GM20000 (cell line): ENCODE results near the gene MMP24OS.

ENCODE experiments used
- DNase-seq: peaks from one replicate; pipeline ENCODE4 v3.0.0; 2012; ENCODE audit warnings: low spot score
- TF ChIP-seq, protein P1 (sequence below): IDR thresholded peaks from 2 replicates; pipeline ENCODE4 v1.5.1; 2012; ENCODE audit warnings: mild to moderate bottlenecking, control low read depth; ENCODE audit errors: extremely low read depth, missing control alignments

MMP24OS gene

DNA sequence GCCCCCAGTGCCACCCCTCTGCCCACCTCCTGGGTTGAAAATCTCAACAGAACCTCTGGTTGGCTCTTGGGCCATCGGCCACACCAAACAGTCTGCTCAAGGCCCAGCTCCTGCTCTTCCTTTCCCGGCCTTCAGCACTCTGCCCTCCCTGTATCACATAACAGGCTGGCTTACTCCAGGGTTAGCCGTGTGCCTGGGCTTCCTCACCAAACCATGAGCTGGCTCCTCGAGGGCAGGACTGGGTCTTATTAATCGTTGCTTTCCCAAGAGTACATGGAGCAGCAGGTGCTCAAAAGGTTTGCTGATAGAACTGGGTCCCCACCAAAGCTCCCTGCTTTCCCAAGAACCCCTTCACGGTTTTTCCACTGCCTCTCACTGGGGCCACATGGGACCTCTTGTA, 27.0 kb upstream of the MMP24OS start:
- TF ChIP-seq, protein P1, sequence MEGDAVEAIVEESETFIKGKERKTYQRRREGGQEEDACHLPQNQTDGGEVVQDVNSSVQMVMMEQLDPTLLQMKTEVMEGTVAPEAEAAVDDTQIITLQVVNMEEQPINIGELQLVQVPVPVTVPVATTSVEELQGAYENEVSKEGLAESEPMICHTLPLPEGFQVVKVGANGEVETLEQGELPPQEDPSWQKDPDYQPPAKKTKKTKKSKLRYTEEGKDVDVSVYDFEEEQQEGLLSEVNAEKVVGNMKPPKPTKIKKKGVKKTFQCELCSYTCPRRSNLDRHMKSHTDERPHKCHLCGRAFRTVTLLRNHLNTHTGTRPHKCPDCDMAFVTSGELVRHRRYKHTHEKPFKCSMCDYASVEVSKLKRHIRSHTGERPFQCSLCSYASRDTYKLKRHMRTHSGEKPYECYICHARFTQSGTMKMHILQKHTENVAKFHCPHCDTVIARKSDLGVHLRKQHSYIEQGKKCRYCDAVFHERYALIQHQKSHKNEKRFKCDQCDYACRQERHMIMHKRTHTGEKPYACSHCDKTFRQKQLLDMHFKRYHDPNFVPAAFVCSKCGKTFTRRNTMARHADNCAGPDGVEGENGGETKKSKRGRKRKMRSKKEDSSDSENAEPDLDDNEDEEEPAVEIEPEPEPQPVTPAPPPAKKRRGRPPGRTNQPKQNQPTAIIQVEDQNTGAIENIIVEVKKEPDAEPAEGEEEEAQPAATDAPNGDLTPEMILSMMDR = no peak
- DNase-seq = no peak

DNA sequence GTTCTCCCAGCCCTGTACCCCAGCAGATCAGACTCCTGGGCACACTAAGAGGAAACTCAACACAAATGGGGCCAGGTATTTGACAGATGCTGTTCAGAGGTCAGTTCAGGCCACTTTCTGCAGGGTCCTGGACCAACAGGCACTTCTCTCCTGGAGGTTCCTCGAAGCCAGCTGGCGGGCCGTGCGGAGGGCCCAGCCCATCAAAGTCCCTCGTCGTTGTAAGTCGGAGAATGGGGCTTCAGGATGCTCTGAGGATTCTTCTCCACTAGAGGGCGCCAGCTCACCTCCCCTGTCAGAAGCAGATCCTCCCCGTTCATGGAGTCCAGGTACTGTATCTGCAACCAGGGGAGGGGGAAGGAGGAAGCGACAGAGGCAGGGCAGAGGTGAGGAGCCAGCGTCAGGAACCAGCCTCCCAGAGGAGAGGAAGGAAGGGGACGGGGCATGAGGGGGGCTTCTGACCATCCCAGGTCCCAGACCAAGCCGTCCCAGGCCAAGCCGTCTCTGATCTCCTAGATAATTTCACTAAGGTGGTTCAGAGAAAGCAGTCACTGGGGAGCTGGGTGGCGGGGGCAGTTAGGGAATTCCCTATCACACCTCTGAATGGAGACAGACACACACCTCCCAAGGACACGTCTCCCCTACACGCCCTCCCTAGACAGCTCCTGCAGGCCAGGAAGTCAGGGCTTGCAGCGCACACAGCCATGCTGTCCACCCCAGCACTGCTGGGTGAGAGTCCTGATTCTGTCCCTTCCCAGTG, 26.0 kb upstream of the MMP24OS start:
- TF ChIP-seq, protein P1 = peak; percentile 90
- DNase-seq = peak; percentile 87

DNA sequence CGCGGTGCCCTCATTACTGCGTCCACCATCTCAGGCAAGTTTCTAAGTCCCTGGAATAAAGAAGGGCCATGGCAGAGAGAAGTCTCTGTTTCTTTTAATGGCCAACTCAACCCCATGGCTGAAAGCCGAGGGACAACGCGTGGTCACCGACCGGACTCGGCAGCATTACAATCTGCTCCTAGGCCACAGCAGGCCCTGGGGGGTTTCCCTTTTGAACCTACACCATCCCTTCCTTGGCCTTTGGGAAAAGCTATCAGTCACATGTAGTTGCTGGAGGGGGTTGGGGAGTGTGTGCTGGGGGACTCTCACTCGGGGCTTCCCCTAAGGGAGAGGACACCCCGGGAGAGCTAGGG, 25.4 kb upstream of the MMP24OS start:
- TF ChIP-seq, protein P1 = no peak
- no peak for DNase-seq

DNA sequence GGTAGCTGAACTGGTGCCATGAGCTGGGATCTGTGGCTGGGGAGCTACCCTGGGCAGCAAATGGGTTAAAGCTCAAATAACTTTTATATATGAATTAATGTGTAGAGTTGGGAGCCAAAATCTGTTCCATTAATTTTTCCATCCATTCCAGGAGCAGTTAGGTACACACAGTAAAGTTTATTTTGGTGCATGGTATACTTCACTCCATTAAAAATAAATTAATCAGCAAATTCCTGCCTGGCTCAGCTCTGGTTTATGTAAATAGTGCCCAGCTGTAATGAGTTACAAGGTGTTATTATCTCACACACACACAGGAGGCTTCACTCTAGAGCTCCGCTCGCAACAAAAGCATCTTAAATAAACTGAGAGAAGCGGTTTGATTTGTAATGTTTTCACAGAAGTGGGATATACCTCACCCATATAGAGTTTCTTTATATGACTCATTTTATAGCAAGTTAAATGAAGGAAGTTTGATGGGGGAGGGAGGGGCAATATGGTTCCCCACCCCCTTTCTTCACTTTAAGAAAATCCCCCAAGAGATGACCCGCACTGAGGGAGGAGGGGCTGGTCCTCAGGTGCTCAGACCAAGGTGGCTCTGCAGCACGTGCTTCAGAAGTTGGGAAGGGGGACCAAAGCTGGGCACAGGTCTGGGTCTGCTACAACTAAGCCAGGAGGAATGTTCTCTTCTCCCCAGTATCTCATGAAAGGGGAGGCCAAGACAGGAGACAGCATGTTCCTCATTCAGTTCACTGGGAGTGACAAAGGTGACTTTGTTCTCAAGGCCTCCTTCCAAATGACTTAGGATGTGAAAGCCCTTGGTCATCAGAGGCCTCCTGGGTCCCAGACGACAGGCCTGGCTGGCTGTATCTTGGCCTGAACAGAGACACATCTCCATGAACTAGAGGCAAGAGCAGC, 24.8 kb upstream of the MMP24OS start:
- no peak for DNase-seq
- TF ChIP-seq, protein P1 = no peak

DNA sequence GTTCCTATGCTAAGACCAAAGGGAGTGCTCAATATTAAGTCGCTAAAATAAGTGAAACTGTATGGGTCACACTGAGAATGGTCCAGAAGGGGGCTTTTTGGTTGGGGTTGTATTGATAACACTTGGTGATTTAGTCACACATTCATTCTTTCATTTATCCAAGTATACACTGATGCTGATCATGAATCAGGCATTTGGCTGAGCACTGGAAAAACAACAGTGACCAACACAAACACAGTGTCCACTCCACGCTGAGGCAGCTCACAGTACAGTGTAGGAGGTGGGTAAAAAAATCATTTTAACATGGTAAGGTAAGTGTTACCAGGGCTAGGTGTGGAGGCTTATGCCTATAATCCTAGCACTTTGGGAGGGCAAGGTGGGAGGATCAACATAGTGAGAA, 23.5 kb upstream of the MMP24OS start:
- TF ChIP-seq, protein P1 = no peak
- no peak for DNase-seq

DNA sequence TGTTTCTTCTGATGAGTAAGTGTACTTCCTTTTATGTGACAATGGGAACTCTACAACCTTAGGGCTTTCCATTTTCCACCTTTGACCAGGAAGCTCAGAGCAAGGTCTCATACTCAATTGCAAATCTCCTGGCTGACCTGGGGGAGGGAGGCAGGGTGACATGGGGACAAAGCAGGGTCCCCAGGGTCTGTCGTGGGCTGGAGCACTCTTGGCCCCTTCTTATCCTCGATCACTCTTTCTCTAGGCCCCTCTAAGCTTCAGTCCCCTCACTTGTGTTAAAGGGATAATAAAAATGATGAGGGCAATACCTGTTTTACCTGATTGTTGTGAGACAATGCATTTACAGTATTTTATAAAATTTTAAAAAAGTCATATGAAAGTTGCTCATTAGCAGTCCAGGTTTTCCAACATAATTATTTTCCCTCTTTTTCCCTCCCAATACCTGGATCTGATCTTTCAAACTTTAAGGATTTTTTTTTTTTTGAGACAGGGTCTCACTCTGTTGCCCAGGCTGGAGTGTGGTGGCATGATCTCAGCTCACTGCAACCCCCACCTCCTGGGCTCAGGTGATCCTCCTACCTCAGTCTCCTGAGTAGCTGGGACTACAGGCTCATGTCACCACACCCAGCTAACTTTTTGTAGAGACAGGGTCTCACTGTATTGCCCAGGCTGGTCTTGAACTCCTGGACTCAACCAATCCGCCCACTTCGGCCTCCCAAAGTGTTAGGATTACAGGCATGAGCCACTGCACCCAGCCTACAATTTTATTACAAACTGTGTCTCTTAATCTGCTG, 22.7 kb upstream of the MMP24OS start:
- no peak for DNase-seq

More for the DNA sequence above, 22.7 kb upstream of the MMP24OS start:
- TF ChIP-seq, protein P1 = no peak
